HEK293T (cell line): ENCODE data around the gene WRAP73.

ENCODE experiments used
- BHLHE40 ChIP-seq: fragments of 450-650 bp; IDR thresholded peaks from 2 replicates; pipeline ENCODE4 v1.6.1; 2016; ENCODE audit warnings: mild to moderate bottlenecking, moderate library complexity, borderline replicate concordance
- TF ChIP-seq, protein P1 (sequence below): fragments of 450-650 bp; IDR thresholded peaks from 2 replicates; pipeline ENCODE4 v1.6.1; 2016

DNA sequence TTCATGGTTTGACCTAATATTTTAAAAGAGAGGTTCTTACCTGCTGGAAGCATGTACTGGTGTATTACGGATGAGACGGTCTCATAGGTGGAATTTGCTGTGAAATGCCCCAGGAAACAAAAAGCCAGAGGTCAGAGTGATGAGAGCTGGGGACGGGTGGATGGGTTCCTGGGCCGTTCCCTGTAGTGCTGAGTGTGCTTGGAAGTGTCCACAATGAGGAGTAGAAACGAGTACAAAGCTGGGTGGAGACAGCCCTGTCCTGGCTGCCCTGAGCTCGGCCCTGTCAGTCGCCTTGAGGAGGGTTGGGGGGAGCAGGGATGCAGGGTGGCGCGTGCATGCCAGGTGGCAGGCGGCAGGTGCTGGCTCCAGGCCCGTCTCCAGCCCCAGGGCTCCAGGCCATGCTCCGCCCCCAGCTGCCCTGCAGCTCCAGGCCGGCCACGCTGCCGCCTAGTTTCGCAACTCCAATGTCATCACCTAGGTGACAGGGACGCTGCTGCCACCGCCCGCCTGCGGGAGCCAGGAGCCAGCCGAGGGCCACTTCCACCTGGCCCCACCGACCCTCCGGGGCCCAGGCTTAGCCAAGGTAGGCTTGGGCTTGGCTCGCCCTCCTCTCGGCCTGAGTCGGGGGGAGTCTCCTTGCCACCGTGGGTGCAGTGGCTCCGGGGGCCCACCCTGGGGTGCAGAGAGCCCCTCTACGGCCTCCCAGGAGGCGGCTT lies 18.8 kb upstream of the WRAP73 start:
- TF ChIP-seq BHLHE40: no peak
- TF ChIP-seq, protein P1, sequence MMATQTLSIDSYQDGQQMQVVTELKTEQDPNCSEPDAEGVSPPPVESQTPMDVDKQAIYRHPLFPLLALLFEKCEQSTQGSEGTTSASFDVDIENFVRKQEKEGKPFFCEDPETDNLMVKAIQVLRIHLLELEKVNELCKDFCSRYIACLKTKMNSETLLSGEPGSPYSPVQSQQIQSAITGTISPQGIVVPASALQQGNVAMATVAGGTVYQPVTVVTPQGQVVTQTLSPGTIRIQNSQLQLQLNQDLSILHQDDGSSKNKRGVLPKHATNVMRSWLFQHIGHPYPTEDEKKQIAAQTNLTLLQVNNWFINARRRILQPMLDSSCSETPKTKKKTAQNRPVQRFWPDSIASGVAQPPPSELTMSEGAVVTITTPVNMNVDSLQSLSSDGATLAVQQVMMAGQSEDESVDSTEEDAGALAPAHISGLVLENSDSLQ: no peak
